HepG2 (cell line): Measurements from ENCODE around the gene TRMT1. TPM values are rescaled to one million over a fixed set of nuclear protein-coding genes. Genes with fewer than 3 reads are reported as not detected.

ENCODE experiments used
- ATF2 ChIP-seq: sonication (generic); formaldehyde crosslinking; IDR thresholded peaks from 2 replicates; pipeline ENCODE4 v1.4.0; 2020; ENCODE audit warnings: missing genetic modification reagents
- GMEB2 ChIP-seq: IDR thresholded peaks from 2 replicates; pipeline ENCODE4 v1.6.1; 2016; ENCODE audit warnings: missing biosample characterization, missing genetic modification reagents, low read depth
- HMG20A ChIP-seq: IDR thresholded peaks from 2 replicates; pipeline ENCODE4 v1.6.1; 2016; ENCODE audit warnings: borderline replicate concordance
- PAXIP1 ChIP-seq: sonication (generic); formaldehyde crosslinking; conservative IDR thresholded peaks from 2 replicates; pipeline ENCODE4 v1.4.0; 2020; ENCODE audit warnings: mild to moderate bottlenecking, missing genetic modification reagents, moderate library complexity
- PPARG ChIP-seq: conservative IDR thresholded peaks from 2 replicates; pipeline ENCODE4 v1.6.1; 2016; ENCODE audit warnings: missing biosample characterization, missing genetic modification reagents
- REPIN1 ChIP-seq: sonication (generic); formaldehyde crosslinking; IDR thresholded peaks from 2 replicates; pipeline ENCODE4 v1.8.0; 2022; ENCODE audit warnings: missing genetic modification reagents, low read depth, mild to moderate bottlenecking, borderline replicate concordance
- TEAD2 ChIP-seq: sonication (generic); formaldehyde crosslinking; IDR thresholded peaks from 2 replicates; pipeline ENCODE4 v1.9.0; 2021; ENCODE audit warnings: missing genetic modification reagents
- TFDP2 ChIP-seq: sonication (generic); formaldehyde crosslinking; IDR thresholded peaks from 2 replicates; pipeline ENCODE4 v1.4.0; 2020; ENCODE audit warnings: missing genetic modification reagents
- ZNF407 ChIP-seq: sonication (generic); formaldehyde crosslinking; IDR thresholded peaks from one replicate; pipeline ENCODE4 v1.5.1; 2020; ENCODE audit warnings: mild to moderate bottlenecking, missing genetic modification reagents; ENCODE audit errors: not compliant biosample characterization
- polyA plus RNA-seq, 8 experiments: library from polyadenylated mRNA; depleted of rRNA in 3 of 8; stranded (reverse) in 7 of 8; unstranded in 1 of 8; fragments of >200 nt; fragmentation: Illumina TruSeq in 4 of 8; extraction: Trizol in 4 of 8; gene quantifications; 2 replicates each; pipeline versions ENCODE4 v1.2.1 to v1.2.3, GENCODE V29; 2011 to 2016; ENCODE audit warnings: low read depth in 4 of 8, missing spikeins in 1 of 8, mixed read lengths in 1 of 8; ENCODE audit not compliant: insufficient read depth in 1 of 8
- total RNA-seq, 5 experiments: library from RNA; depleted of rRNA; stranded (reverse); fragments of >200 nt; fragmentation: Illumina TruSeq; extraction: Trizol; gene quantifications; 2 replicates each; pipeline ENCODE4 v1.2.3, GENCODE V29; 2016; ENCODE audit warnings: low read depth in 1 of 5

Gene TRMT1
- total and polyA plus RNA-seq, 2 of the 13 experiments (the other 11 are each of a cell fraction or from before 2014, with no cell fraction given), result 35.5 to 44.1 TPM

GRCh38 chr19:13060233-13060963 is 56.1 kb downstream of the TRMT1 start (continued):
- TF ChIP-seq PAXIP1 (peak; percentile 91), TEAD2 (no peak), ZNF407 (CRISPR knock-in tag) (no peak), REPIN1 (CRISPR knock-in tag) (no peak), PPARG (CRISPR knock-in tag) (peak; percentile 48; the same call in 1 of the 2 replicates), ATF2 (CRISPR knock-in tag) (0 out of 2 replicates have a peak, but pooled peaks have one; percentile 27), GMEB2 (CRISPR knock-in tag) (no peak), TFDP2 (0 out of 2 replicates have a peak, but pooled peaks have one; percentile 41), HMG20A (CRISPR knock-in tag) (no peak; the same call in 1 of the 2 replicates)
